Measurements from ENCODE around the gene PCSK5.

PCSK5 gene

DNA sequence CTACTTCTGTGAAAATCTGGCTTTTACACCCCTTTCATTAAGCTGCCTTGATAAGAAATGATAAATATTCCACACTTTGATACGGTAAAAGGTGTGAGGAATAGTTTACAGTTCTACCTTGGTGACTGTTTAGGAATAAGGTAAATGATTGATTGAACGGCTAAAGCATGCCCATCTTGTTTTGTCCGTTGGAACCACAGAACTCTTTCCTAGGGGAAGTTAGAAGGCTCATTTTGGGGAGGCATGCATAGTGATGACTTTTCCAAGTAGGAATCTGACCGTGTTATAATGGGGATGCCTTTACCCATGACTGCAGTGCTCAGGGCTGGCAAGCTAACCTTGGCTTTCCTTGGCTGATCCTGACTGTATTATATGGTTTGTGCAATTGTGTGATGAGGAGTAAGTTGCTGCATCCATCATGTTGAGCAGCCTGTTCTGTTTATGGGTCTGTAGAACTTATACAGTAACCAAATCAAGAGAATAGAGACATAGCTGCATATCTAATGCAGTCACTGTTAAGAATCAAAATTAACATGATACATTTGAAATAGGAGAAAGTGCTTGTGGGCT, 24.5 kb downstream of the PCSK5 start:
- FAIRE-seq (no peak), DNase-seq (ENCODE audit: extremely low spot score, insufficient read length, low read depth) (no peak)

GRCh38 chr9:75918154-75918553, 27.7 kb downstream of the PCSK5 start:
- no peak for DNase-seq (ENCODE audit: extremely low spot score, insufficient read length, low read depth)
- no peak for FAIRE-seq

GRCh38 chr9:75918909-75919308, 28.4 kb downstream of the PCSK5 start:
- no peak for FAIRE-seq
- no peak for DNase-seq (ENCODE audit: extremely low spot score, insufficient read length, low read depth)

DNA sequence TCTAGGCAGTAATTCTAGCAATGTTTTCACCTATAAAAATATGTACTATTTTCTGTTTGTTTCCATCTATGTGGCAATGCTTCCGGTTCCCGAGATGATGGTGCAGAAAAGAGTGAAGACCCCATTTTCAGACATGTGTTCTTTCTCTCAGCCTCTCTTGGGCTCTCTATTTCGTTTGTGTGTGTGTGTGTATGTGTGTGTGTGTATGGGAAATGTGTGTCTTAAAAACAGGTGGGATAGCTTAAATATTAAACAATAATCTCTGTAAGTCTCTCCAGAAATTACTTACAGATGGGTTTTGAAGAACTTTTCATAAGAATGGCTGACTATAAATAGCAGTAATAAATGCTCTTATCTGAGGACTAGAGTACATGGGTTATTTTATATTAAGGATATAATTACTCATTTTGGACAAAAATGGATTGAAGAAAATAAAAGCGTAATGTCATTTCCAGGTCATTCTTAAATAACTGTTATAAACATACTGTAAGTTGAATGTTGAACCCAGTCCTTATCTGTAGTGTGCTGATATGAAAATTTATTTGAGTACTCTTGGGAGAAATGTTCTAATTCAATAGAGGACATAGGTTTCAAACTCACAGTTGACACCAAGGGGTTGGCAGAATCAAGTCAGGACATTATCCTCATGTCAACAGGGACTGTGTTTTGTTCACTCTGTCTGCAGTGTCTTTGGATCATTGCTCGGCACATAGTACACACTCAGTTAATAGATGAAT, 31.1 kb downstream of the PCSK5 start:
- FAIRE-seq: no peak

DNA sequence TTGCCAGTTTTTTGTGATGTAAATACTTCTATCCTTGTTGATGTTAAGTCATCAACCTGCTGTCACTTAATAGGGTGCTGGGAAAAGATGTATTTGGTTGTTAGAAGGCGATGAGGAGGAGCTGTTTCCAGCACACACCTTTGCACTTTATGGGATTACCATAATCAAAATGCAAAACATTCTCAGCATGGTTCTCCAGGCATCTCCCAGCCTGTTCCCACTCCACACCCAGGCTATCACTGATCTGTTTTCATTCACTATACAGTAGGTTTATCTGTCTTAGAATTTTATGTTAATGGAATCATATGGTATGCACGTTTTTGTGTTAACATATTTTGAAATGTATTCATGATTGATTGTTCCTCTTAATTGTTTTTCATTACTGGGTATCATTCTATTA, 35.9 kb downstream of the PCSK5 start:
- FAIRE-seq (no peak), DNase-seq (ENCODE audit: extremely low spot score, insufficient read length, low read depth) (no peak)

More for the DNA sequence above, 31.1 kb downstream of the PCSK5 start:
- DNase-seq (ENCODE audit: extremely low spot score, insufficient read length, low read depth): no peak

- no peak for FAIRE-seq
- no peak for DNase-seq (ENCODE audit: extremely low spot score, insufficient read length, low read depth)
Observed at GRCh38 chr9:75927356-75927755, 36.9 kb downstream of the PCSK5 start.

DNA sequence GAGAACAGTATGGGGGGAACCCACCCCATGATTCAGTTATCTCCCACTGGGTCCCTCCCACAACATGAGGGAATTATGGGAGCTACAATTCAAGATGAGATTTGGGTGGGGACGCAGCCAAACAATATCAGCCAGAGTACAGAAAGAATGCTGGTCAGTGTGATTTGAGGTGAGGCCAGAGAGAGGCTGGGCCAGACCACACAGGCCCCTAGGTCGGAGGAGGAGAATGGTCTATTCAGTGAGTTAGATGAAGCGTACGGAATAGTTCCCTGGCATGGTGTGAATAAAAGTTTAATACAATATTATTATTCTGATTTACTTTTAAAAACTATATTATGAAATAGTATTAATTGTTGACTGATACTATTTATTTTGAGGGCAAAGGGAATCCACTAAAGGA, 39.7 kb downstream of the PCSK5 start:
- FAIRE-seq: no peak

DNA sequence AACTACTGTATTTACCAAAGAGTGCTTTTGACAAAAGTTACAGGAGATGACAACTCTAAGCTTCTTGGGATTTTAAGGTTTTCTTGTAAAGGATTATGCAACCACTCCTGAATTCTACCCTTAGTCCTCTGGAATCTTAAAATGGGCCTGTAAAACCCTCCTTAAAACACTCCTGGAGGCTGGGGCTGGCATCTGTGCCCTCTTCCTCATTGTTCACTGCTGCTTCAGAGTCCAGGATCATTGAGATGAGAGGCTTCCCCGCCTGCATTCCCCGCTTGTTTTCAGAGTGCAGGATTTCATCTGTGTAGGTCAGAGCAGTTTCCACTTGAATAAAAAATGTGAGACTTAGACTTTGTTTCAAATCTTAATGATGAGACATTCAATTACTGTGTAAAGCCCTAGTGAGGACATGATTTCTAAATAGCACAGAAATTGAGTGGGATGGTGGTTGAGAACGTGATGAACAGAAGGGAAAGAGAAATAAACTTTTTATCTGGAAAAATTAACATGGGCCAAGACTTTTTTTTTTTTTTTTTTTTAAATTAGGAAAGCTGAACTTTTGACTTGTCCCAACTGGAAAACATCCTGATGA, 40.4 kb downstream of the PCSK5 start:
- DNase-seq (ENCODE audit: extremely low spot score, insufficient read length, low read depth) (no peak), FAIRE-seq (no peak)

More for the DNA sequence above, 39.7 kb downstream of the PCSK5 start:
- DNase-seq (ENCODE audit: extremely low spot score, insufficient read length, low read depth): no peak

- DNase-seq (ENCODE audit: extremely low spot score, insufficient read length, low read depth) (no peak), FAIRE-seq (no peak)
Observed at GRCh38 chr9:75933982-75934381, 43.5 kb downstream of the PCSK5 start.

- DNase-seq (ENCODE audit: extremely low spot score, insufficient read length, low read depth) (no peak), FAIRE-seq (no peak)
Observed at GRCh38 chr9:75935591-75935990, 45.1 kb downstream of the PCSK5 start.

- no peak for DNase-seq (ENCODE audit: extremely low spot score, insufficient read length, low read depth)
- FAIRE-seq: no peak
Observed at GRCh38 chr9:75937521-75938258, 47.2 kb downstream of the PCSK5 start.

GRCh38 chr9:75938946-75939345, 48.5 kb downstream of the PCSK5 start:
- FAIRE-seq (no peak), DNase-seq (ENCODE audit: extremely low spot score, insufficient read length, low read depth) (no peak)

DNA sequence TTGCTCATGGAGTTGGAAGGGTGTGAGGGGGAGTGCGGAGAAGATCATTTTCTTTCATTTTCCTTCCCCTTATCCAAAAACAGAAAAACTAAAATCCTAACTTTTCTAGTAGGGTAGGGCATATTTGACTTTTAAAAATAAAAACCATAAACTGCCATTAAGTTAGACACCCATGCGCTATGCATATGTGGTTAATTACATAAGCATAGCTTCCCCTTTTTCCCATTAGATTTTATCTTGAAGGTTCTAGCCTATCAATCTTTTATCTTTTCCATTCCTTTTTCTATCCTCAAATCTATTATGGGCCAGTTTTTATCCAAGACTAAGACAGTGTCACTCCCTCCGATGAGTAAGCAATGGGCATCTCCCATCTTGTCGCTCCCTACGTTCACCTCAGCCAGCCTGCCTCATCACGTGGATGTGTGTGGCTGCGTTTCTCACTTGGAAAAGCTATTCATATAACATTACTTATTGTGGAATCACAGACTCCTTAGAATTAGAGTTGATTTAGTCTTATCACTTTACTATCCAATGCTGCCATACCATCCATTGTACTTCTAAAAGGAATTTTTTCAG, 49.2 kb downstream of the PCSK5 start:
- DNase-seq (ENCODE audit: extremely low spot score, insufficient read length, low read depth) (no peak), FAIRE-seq (no peak)

DNA sequence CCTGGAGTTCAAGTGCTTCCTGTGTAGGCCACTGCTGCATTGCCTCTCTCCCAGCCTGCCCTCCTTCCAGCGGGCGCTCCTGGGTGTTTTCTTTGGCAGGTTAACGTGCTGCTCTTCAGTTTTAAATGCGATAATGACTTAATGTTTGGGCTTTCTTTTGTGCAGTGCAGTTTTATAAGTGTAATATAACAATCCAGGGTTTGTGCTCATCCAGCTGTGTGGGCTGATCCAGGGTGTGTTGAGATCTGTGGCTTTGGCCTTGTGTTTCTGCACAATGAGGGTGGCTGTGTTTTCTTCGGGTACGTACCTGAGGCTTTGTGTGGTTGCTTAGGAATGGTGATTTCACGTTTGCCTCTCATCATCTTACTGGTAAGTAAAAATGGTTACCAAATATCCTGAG, 50.6 kb downstream of the PCSK5 start:
- DNase-seq (ENCODE audit: extremely low spot score, insufficient read length, low read depth): no peak
- no peak for FAIRE-seq

DNA sequence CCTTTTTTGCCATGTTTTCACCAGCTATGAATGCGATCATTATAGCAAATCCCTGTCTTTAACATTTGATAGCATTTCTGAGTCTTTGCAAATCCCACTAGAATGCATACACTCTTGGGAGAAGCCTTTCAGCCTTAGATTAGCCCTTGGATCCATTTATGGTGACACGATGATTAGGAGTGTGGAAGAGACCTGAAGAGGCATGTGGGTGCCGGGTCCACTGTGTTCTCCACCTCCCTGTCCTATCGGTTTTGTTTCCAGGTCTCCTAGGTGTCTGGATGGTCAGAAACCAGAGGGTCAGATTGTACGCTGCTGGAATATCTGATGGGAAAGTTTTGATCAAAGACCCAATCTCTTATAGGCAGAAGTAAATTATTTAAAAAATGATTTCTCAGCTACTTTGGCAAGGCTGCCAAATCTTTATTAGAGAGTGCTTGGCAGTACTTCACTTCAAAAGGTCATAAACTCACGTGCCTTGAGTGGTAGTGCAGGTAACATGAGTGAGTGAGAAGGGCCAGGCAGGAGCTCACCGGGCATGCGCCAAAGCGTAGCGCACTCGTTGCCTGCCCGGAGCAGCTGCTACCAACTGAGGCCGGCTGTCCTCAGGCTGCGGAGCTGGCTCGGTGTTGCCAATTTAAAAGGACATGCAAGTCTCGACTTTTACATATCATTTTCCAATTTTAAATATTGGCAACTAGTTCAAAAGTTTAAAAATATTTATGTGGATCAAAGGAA, 51.3 kb downstream of the PCSK5 start:
- DNase-seq (ENCODE audit: extremely low spot score, insufficient read length, low read depth) (no peak), FAIRE-seq (no peak)

DNA sequence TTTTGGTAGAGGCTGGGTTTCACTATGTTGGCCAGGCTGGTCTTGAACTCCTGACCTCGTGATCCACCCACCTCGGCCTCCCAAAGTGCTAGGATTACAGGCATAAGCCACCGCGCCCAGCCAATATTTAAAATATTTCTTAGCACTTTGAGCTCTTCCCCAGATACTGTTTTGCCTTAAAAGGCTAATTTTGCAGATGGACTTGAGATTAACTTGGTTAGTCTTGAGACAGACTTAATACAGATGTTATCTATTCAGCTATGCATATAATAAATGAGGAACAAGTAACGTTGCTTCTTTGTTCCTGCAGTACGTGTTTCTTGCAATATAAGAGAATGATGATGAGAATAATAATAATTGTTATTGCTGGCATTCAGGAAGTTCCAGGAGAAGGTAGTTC, 56.3 kb downstream of the PCSK5 start:
- FAIRE-seq (no peak), DNase-seq (ENCODE audit: extremely low spot score, insufficient read length, low read depth) (no peak)

DNA sequence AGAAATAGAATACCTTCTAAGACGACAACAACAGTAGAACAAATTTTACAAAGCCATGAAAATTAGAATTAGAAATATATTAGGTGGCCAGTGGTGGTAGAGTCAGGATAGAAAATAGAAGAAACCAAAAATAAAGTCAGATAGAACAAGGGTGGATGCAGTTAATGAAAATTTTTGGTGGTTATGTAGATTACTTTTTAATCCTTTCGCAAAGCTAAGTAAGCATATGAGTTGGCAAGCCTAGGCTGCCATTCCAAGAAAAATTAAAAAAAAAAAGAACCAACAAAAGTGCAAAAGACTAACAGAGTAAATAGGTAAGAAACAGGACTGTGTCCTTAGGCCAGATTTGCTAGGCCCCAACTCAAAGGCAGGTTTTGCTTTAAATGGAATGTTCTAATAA, 56.8 kb downstream of the PCSK5 start:
- FAIRE-seq: no peak
- DNase-seq (ENCODE audit: extremely low spot score, insufficient read length, low read depth): no peak

DNA sequence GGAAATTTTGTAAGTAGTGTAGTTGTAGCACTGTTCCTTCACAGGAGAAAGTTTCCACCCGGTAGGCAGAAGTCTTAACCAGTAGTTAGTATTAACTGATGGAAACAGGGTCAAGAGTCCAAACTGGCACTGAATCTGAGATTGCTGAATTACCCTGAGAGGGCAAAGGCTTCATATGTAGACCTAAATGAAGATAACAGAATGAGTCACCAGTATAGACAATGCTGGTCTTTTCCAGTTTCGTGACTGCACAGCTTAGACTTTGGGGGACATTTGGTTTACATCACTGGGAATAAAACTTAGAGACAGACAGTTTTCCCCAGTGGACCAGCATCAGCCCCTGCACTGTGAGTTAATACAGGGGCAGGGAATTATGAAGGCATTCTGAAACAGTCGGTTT, 60.5 kb downstream of the PCSK5 start:
- DNase-seq (ENCODE audit: extremely low spot score, insufficient read length, low read depth): no peak
- FAIRE-seq: no peak

- DNase-seq (ENCODE audit: extremely low spot score, insufficient read length, low read depth) (no peak), FAIRE-seq (no peak)
Observed at GRCh38 chr9:75953218-75953617, 62.7 kb downstream of the PCSK5 start.

GRCh38 chr9:75956161-75956560, 65.7 kb downstream of the PCSK5 start:
- DNase-seq (ENCODE audit: extremely low spot score, insufficient read length, low read depth): no peak
- FAIRE-seq: no peak
